ENCODE measurements around the gene RFX3.

The RFX3 gene

DNA sequence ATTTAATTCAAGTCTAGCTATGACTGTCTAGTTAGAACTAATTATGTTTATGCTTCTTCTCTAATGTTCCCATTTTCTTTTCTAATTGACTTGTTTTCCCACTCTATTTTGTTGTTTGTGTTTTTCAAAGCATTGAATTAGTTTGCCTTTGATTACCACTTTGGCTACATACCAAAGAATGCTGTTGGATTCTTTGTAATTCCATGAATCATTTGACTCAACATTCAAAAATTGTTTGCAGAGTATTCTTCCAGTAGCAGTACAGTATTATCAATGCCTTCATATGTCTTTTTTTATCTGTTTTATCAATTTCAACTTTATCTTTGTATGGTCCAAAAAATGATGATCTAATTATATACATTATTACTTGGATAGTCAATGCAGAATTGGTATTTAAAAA, 288.7 kb downstream of the RFX3 start:
- DNase-seq (ENCODE audit: extremely low read depth in 1 of 2, low read depth in 1 of 2): no peak

DNA sequence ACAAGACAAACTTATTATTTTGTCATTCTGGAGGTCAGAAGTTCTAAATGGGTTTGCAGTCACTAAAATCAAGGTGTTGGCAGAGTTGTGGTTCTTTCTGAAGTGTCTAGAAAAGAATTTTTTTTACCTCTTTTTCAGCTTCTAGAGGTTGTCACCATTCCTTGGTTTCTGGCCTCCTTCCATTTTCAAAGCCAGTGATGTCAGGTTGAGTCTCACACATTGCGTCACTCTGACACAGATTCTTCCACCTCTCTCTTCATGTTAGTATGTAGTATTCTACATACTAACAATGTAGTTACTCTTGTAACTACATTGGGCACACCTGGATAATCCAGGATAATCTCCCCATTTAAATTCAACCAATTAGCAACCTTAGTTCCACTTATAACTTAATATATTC, 290.3 kb downstream of the RFX3 start:
- DNase-seq (ENCODE audit: extremely low read depth in 1 of 2, low read depth in 1 of 2): no peak

DNA sequence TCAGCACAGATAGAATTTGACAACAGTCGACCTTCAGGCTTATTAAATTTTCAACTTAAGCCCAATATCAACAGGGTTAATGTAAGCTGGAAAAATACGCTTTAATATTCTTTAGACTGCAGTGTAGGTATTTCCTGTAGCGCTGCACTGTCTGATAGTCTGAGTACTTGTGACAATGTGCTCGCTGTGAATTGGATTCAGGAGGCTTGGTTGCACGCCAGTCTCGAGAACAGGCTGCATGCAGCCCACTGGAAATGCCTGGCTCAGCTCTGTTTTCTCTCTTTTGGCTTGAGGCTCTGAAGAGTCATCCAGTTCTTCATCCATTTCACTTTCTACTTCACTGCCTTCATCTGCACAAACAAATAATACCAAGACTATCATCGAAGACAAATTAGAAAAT, 300.9 kb downstream of the RFX3 start:
- no peak for DNase-seq (ENCODE audit: extremely low read depth in 1 of 2, low read depth in 1 of 2)

DNA sequence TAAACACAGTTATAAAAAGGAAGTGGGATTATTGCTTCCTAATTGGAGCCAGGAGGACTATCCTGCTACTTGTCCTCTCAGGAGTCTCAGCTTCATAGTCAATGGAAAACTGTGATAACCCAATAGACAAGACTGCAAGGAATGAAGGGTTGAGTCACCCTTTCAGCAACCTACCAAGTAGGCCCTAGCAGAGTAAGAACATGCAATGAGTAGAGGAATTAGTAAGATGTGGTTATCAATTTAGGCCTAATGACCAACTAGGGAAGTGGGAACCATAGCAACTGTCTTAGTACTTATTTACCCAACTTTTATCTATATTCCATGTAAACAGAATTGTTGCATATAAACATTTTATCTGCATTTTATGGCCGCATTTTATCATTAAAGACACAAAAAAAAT, 310.1 kb downstream of the RFX3 start:
- DNase-seq (ENCODE audit: extremely low read depth in 1 of 2, low read depth in 1 of 2): no peak

DNA sequence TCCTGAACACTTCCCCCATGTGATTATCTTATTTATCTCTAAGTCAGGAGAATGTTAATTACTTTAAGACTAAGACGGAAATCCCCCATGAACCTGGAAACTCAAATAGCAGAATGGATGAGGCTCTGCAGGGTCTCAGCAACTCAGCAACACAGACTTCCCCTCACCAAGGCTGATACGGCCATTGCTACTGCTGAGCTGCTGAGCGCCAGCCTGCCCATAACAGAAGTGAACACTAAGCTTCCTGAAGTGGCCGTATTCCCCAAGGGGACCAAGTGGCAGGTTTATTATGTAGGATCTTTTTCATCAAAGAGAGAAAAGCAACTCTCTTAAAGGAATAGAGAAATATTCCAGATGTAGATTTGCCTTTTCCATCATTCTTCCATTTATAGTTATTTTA, 311.1 kb downstream of the RFX3 start:
- DNase-seq (ENCODE audit: extremely low read depth in 1 of 2, low read depth in 1 of 2): no peak

DNA sequence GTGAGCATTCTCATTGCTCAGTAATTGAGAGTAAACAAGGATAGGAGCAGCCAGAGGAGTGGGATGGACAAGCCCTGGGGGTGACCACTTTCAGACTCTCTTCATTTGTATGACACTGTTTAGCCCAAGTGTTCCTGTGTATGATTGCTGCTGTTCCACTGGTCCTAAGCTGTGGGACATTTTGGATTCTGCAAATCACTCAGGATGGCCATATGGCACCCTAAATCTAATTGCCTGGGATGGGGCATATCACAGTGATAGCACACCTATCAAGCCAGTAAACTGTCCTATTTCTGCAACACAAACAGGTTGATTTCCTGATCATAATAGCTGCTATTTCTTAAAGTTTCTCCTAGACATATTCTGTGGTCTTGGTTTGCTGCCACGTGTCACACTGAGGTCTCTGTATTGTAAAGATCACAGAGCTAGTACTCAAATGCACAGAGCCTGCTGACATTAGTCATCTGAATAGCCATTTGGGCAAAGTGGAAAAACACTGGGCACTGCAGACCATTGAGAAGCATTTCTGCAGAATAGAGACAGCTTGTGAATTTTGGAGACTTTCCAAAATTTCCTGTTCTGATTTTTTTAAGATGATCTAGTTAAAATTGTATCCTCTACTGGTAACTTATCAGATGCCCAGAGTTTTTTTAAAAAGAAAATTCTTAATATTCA, 320.2 kb downstream of the RFX3 start:
- no peak for DNase-seq (ENCODE audit: extremely low read depth in 1 of 2, low read depth in 1 of 2)

DNA sequence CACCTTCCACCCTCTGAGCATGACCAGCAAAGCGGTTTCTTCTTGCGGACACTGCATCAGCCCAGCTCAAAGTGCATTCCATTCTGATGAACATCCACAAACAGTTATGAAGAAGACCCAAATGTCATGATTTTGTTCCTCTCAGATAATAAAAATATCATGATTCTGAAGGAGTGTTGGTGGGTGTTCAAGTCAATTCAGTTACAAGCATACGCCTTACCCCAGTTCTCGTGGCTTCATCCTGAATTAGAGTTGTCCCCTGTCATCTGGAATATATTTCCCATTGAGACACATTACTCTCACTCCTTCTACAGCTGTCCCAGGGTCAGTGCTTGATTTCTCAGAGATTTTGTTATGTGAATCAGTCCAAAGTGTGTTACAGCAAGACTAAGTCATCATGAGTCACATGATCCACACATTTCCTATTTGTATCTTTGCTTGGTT, 325.4 kb downstream of the RFX3 start:
- DNase-seq (ENCODE audit: extremely low read depth in 1 of 2, low read depth in 1 of 2): no peak

DNA sequence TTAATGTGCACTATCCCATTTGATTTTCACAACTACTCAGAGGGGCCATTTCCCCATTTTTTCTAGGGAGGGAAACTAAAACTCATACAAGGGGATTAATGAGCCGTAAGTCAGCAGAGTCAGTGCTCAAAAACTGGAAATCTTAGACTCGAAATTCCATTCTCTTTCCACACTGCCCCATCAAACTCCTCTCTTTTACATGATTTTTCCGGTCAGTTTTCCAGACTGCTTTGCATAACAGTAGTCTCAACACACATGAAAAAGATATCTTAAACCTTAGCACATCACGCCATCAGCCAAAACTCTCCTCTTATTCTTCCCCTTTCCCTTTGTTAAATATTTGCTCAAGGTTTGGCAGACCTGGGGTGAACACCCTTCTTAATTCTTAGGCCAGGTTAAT, 332.0 kb downstream of the RFX3 start:
- no peak for DNase-seq (ENCODE audit: extremely low read depth in 1 of 2, low read depth in 1 of 2)

DNA sequence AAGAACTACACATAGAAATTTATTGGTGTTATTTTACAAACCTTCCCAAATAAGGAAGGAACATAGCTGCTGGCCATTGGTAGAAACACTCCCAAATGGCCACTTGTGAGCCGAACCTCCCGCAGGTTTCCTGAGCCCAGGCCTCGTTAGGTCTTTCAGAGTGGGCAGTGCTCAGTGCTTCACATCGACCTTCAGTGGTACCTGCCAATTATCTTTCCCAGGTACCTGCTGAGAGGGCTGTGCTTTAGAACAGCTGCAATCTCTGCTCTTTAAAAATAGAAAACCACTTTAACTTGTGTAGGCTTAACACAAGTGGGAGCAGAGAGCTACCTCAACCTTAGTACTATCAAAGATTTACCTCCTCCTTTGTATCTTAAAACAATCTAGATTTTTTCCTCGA, 334.1 kb downstream of the RFX3 start:
- no peak for DNase-seq (ENCODE audit: extremely low read depth in 1 of 2, low read depth in 1 of 2)

DNA sequence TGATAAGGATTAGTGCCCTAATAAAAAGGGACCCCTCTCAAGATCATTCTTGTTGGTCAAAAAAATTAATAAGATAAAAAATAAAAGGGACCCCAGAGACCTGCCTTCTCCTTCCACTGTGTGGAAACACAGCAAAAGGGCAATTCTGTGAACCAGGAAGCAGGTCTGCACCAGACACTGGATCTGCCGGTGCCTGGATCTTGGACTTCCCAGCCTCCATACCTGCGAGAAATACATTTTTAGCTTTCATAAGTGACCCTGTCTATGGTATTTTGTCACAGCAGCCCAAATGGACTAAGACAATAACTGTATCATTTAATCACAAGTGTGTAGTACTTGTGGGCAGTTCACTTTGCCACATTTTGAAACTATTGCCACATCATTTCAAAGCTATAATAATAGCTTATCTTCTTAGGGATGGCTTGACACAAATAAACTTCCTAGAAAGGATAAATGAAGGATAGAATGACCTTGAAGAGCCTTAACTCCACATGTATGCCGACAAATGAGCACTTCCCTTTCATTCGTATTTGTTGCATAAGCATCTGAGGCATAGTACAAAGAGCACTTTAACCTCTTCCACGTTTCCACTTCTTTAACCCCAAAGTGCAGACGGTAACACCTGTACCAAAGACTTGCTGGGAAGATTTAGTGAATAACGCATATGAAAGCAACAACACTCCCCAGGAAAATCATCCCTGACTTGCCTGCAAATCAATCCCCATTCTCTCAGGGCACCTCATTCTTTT, 336.5 kb downstream of the RFX3 start:
- no peak for DNase-seq (ENCODE audit: extremely low read depth in 1 of 2, low read depth in 1 of 2)

DNA sequence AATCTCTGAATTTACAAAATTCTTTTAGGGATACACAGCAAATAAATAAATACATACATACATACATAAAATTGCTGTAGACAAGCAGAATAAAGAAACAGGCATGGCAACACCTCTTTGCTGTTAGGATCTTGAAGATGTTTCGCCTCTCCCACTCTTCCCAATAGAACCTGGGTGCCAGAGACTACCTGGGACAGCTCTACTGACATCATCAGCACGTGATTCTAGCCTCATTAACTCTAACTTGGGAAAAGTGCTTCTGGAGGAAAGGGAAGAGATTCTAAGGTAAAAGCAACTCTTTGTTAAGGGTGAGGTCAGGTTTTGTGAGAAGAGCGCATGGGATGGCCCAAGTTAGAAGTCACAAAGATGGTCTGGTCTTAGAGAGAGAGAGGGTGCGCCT, 339.1 kb downstream of the RFX3 start:
- DNase-seq (ENCODE audit: extremely low read depth in 1 of 2, low read depth in 1 of 2): no peak

DNA sequence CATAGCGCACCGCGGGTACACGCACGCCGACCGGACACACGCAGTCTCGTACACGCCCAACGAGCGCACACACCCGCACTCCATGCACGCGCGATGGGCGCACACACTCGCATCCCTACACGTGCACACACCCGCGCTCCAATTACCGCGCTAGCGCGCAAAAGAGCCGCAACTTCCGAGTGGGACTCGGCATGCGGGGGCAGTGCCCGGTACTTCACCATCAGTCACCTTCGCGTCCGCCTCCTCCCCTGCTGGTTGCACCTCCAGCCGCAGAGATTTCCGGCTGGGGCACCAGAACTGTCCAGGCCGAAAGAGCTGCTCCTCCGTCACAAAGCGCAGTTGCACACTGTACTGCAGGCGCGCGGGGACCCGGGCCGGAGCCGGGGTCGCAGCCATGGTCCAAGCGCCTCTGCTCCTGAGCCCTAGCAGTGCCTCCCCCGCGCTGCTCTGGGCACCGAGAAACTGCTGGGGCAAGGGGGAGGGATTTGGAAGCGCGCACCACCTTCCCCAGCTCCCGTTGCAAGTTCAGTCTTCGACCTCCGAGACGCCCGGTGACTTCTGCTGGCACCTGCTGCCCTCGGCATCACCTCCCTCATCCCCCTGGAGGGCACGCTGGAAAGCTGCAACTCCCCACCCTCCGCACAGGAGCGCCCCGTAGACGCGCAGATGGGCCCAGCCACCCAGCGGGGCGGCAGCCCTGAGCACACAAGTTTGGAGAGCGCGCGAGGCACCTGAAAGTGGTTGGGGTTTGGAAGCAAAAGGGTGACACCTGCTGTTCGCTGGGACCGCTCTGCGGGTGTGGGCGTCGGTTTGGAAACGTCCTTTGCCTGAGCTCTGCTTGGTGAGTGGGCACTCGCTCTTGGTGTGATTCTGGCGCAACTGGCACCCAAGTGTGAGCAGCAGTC, 344.5 kb downstream of the RFX3 start:
- no peak for DNase-seq (ENCODE audit: extremely low read depth in 1 of 2, low read depth in 1 of 2)

DNA sequence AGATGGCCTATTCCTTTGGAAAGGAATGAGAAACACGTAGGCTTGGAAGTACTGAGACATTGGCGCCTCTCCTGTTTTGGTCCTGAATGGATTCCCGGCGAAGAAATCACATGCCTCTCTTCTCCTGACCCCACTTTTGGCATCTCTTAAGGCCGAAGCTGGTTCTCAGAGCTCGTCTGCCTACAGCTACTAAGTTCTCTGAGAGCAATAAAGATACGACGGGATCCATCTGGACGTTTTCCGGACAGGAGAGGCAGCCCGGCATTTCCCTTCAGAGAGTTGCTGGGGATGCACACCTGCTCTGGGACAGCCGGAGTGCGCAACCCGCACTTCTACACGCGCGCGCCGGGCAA, 345.1 kb downstream of the RFX3 start:
- DNase-seq (ENCODE audit: extremely low read depth in 1 of 2, low read depth in 1 of 2): no peak

DNA sequence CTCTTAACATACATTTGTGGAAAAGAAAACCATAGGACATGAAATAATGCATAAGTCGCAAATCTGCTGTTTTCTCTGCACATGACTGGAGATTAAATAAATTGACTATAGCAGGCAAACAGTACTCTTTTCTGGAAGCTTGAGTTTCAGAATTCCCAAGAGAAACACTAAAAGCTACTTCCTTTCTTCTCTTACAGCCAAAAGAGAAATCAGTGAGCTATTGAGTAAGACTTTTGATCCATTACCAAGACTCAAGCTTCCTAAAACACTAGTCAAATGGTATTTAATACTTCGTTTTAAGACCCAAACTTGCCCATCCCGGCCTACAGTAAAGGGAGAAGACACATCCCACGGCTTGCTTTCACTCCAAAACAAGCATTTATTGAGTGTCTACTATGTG, 346.1 kb downstream of the RFX3 start:
- DNase-seq (ENCODE audit: extremely low read depth in 1 of 2, low read depth in 1 of 2): no peak

DNA sequence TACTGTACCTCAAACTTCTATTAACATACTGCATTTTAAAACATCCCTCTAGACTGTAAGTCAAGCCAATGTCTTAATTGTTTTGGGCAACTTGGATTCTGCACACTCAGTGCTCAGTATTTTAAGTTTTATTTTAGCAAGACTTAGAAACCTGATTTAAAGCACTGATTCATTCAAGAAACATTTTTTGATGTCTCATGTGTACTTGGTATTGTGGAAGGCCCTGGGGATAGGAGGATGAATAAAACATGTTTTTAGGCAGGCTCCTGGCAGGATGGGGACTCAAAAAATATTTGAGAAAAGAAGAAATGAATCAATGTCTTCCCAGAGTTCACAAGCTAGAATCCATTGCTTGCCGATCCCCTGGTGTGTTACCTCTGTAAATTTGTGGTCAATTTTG, 347.9 kb downstream of the RFX3 start:
- no peak for DNase-seq (ENCODE audit: extremely low read depth in 1 of 2, low read depth in 1 of 2)

DNA sequence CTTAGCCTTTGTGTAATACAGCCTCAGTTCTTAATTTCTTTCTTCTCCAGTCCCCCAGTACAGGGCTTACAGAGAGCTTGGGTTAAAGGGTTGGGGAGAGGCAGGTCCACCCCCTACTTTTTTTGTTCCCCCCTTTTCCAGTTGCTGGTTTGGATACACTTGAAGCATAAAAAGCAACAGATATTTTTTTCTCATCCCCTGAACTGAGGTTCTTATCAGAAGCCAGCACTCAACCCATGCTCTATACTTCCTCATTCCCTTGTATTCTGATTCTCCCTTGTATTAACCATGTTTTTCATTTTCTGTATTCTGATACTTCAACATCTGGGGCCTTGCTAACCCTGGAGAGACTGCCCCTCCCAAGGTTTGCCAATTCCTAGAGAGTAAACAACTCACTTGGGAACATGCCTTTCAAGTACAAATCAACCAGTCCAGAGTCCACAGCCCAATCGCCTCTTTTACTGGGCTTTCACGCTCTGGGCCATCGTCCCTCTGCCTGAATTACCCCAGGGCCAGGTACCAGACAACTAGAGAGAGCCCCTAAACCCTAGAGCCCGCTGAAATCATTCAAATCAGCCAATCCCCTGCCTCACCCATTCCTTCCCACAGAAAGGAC, 348.5 kb downstream of the RFX3 start:
- no peak for DNase-seq (ENCODE audit: extremely low read depth in 1 of 2, low read depth in 1 of 2)

DNA sequence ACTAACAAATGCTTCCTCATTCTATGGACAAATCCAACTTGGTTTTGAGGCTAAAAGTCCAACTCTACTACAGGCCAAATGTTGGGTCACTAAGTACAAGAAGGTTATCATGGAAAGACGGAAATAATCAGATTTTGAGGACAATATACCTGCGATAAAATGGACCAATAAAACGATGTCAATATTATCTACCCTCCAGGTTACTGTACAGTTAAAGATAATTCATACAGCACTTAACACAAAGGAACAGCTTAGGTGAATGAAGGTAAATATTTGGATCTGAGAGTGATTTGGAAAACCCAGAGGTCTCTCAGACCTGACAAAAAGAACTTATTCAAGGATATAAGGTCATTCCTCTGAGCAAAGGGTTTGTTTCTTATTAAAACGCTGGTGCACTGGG, 352.4 kb downstream of the RFX3 start:
- no peak for DNase-seq (ENCODE audit: extremely low read depth in 1 of 2, low read depth in 1 of 2)

DNA sequence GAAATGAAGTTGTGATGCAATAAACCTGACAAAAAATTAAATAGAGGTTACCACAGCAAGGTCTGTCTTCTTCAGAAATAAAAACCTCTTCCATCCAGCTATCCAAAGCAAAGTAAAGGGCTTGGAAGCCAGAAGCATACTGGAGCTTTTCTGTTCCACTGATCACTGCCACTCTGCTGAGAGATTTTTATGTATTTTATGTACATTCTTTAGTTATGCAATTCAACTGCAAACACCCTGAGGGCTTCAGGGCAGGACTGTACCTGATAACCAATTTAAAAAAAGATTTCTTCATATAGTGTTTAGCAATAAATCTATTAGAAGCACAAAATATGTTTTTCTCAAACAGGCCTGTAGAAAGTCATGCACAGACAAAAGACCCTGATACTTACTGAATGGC, 355.0 kb downstream of the RFX3 start:
- no peak for DNase-seq (ENCODE audit: extremely low read depth in 1 of 2, low read depth in 1 of 2)

Measured in activated CD8-positive, alpha-beta memory T cell treated with anti-CD3 and anti-CD28 coated beads for 1 hour (primary cell).